ENCODE results near the gene MYG1.

The MYG1 gene

GRCh38 chr12:53306826-53307225 is 7.3 kb downstream of the MYG1 start:
- in situ Hi-C loops (cut with MboI; ENCODE audit: low pct_unique_long_range_greater_than_20kb, low sequenced_read_pairs, unreplicated experiment), result no loop called here
- no peak for DNase-seq (ENCODE audit: low spot score)
- no peak for TF ChIP-seq CTCF (IDR thresholded peaks at IDR 0.05; ENCODE audit: extremely low read depth, insufficient read depth, missing control alignments)

GRCh38 chr12:53308276-53308675 is 8.8 kb downstream of the MYG1 start:
- no peak for DNase-seq (ENCODE audit: low spot score)
- no peak for TF ChIP-seq CTCF (IDR thresholded peaks at IDR 0.05; ENCODE audit: extremely low read depth, insufficient read depth, missing control alignments)
- in situ Hi-C loops (cut with MboI; ENCODE audit: low pct_unique_long_range_greater_than_20kb, low sequenced_read_pairs, unreplicated experiment), result no loop called here

GRCh38 chr12:53313996-53314395 is 14.5 kb downstream of the MYG1 start:
- peak; percentile 38 for DNase-seq (ENCODE audit: low spot score)
- no peak for TF ChIP-seq CTCF (IDR thresholded peaks at IDR 0.05; ENCODE audit: extremely low read depth, insufficient read depth, missing control alignments)
- in situ Hi-C loops (cut with MboI; ENCODE audit: low pct_unique_long_range_greater_than_20kb, low sequenced_read_pairs, unreplicated experiment), result no loop called here

- no peak for DNase-seq (ENCODE audit: low spot score)
- in situ Hi-C loops (cut with MboI; ENCODE audit: low pct_unique_long_range_greater_than_20kb, low sequenced_read_pairs, unreplicated experiment), result no loop called here
- TF ChIP-seq CTCF (IDR thresholded peaks at IDR 0.05; ENCODE audit: extremely low read depth, insufficient read depth, missing control alignments), result no peak
Observed at GRCh38 chr12:53320352-53321195, 21.1 kb downstream of the MYG1 start.

GRCh38 chr12:53324113-53324778 is 24.8 kb downstream of the MYG1 start:
- in situ Hi-C loops (cut with MboI; ENCODE audit: low pct_unique_long_range_greater_than_20kb, low sequenced_read_pairs, unreplicated experiment), result no loop called here
- peak; percentile 81 for DNase-seq (ENCODE audit: low spot score)
- TF ChIP-seq CTCF (IDR thresholded peaks at IDR 0.05; ENCODE audit: extremely low read depth, insufficient read depth, missing control alignments), result no peak

- DNase-seq (ENCODE audit: low spot score), result peak; percentile 96
- peak; percentile 88 for TF ChIP-seq CTCF (IDR thresholded peaks at IDR 0.05; ENCODE audit: extremely low read depth, insufficient read depth, missing control alignments)
- in situ Hi-C loops (cut with MboI; ENCODE audit: low pct_unique_long_range_greater_than_20kb, low sequenced_read_pairs, unreplicated experiment), result no loop called here
Observed at GRCh38 chr12:53324779-53325510, 25.4 kb downstream of the MYG1 start.
